GM18511 (cell line): ENCODE data around the gene SMIM8.
"Not testable (repeated sequence)": the region's sequence is repeated elsewhere in the genome, so short reads cannot be mapped to it uniquely, and the experiment has no call there.

Experiments used
- ATAC-seq: cut with Tn5 transposase; IDR thresholded peaks from one replicate; pipeline ENCODE4 v1.9.1; 2021; ENCODE audit warnings: mild to moderate bottlenecking, moderate library complexity; ENCODE audit not compliant: unreplicated experiment

SMIM8 gene

GRCh38 chr6:87322304-87323212 lies at the start of gene SMIM8:
Gene SMIM8, plus strand, starts transcription at chr6:87322588. Its CDS starts 14,444 bp downstream, at chr6:87337032.
- peak; percentile 99 for ATAC-seq

GRCh38 chr6:87274660-87275274 lies 47.6 kb upstream of the SMIM8 start:
- no peak for ATAC-seq

GRCh38 chr6:87276624-87277023 lies 45.8 kb upstream of the SMIM8 start:
- ATAC-seq: no peak

GRCh38 chr6:87277123-87277522 lies 45.3 kb upstream of the SMIM8 start:
- no peak for ATAC-seq

GRCh38 chr6:87279196-87279595 lies 43.2 kb upstream of the SMIM8 start:
- no peak for ATAC-seq

GRCh38 chr6:87281426-87281825 lies 41.0 kb upstream of the SMIM8 start:
- no peak for ATAC-seq

- ATAC-seq: no peak
Measured at GRCh38 chr6:87282743-87283142, 39.6 kb upstream of the SMIM8 start.

GRCh38 chr6:87283461-87283860 lies 38.9 kb upstream of the SMIM8 start:
- no peak for ATAC-seq

GRCh38 chr6:87287251-87287650 lies 35.1 kb upstream of the SMIM8 start:
- no peak for ATAC-seq

GRCh38 chr6:87289571-87289970 lies 32.8 kb upstream of the SMIM8 start:
- no peak for ATAC-seq

GRCh38 chr6:87291883-87292282 lies 30.5 kb upstream of the SMIM8 start:
- no peak for ATAC-seq

GRCh38 chr6:87293526-87293925 lies 28.9 kb upstream of the SMIM8 start:
- no peak for ATAC-seq

- ATAC-seq: no peak
Measured at GRCh38 chr6:87297119-87297518, 25.3 kb upstream of the SMIM8 start.

- not testable (repeated sequence) for ATAC-seq
Measured at GRCh38 chr6:87301277-87301676, 21.1 kb upstream of the SMIM8 start.

- ATAC-seq: no peak
Measured at GRCh38 chr6:87308970-87309369, 13.4 kb upstream of the SMIM8 start.

- no peak for ATAC-seq
Measured at GRCh38 chr6:87312860-87313259, 9.5 kb upstream of the SMIM8 start.

- no peak for ATAC-seq
Measured at GRCh38 chr6:87315071-87315470, 7.3 kb upstream of the SMIM8 start.

- ATAC-seq: no peak
Measured at GRCh38 chr6:87319271-87319987, 3.0 kb upstream of the SMIM8 start.

- not testable (repeated sequence) for ATAC-seq
Measured at GRCh38 chr6:87323880-87324279, 1.5 kb downstream of the SMIM8 start.

- ATAC-seq: no peak
Measured at GRCh38 chr6:87330961-87331360, 8.6 kb downstream of the SMIM8 start.

GRCh38 chr6:87333033-87333432 lies 10.6 kb downstream of the SMIM8 start:
- ATAC-seq: no peak
